DMS153 treated with DMSO at 0.1 percent for 48 hours (cell line): ENCODE data around the gene RPTOR.

Source experiments
- DNase-seq: peaks from one replicate; lab custom pipeline; 2025; ENCODE audit not compliant: unreplicated experiment; lab: John Stamatoyannopoulos, UW

Gene RPTOR

GRCh38 chr17:80939151-80940145 lies 394.8 kb downstream of the RPTOR start:
- no peak for DNase-seq

GRCh38 chr17:80940171-80941123 lies 395.8 kb downstream of the RPTOR start:
- DNase-seq, result no peak

GRCh38 chr17:80941171-80941570 lies 396.5 kb downstream of the RPTOR start:
- no peak for DNase-seq

- no peak for DNase-seq
Measured at GRCh38 chr17:80941743-80942422, 397.2 kb downstream of the RPTOR start.

GRCh38 chr17:80942423-80943345 lies 398.0 kb downstream of the RPTOR start:
- DNase-seq, result no peak

- no peak for DNase-seq
Measured at GRCh38 chr17:80943346-80944145, 398.9 kb downstream of the RPTOR start.

- DNase-seq, result no peak
Measured at GRCh38 chr17:80944326-80944725, 399.7 kb downstream of the RPTOR start.

GRCh38 chr17:80945736-80946135 lies 401.1 kb downstream of the RPTOR start:
- no peak for DNase-seq

GRCh38 chr17:80946449-80946848 lies 401.8 kb downstream of the RPTOR start:
- no peak for DNase-seq

- no peak for DNase-seq
Measured at GRCh38 chr17:80947200-80947940, 402.7 kb downstream of the RPTOR start.

- DNase-seq, result no peak
Measured at GRCh38 chr17:80948019-80948975, 403.7 kb downstream of the RPTOR start.

GRCh38 chr17:80948976-80949450 lies 404.4 kb downstream of the RPTOR start:
- DNase-seq, result no peak

GRCh38 chr17:80949451-80950421 lies 405.1 kb downstream of the RPTOR start:
- DNase-seq, result no peak

GRCh38 chr17:80950466-80951120 lies 406.0 kb downstream of the RPTOR start:
- DNase-seq, result no peak
